OCI-LY3 (cell line): ENCODE data around the gene BCKDHA.

Experiments
- EZH2phosphoT487 ChIP-seq: fragments of 200-600 bp; shearing (Covaris generic); IDR thresholded peaks from 2 replicates; pipeline ENCODE4 v1.6.1; 2018; ENCODE audit warnings: antibody characterized with exemption, mixed run types, low read depth
- TF ChIP-seq, protein P1 (sequence below): fragments of 200-600, 300-600 bp; sonication (generic); IDR thresholded peaks from 2 replicates; pipeline ENCODE4 v1.5.1; 2014; ENCODE audit warnings: antibody characterized with exemption, low read length, low read depth

DNA sequence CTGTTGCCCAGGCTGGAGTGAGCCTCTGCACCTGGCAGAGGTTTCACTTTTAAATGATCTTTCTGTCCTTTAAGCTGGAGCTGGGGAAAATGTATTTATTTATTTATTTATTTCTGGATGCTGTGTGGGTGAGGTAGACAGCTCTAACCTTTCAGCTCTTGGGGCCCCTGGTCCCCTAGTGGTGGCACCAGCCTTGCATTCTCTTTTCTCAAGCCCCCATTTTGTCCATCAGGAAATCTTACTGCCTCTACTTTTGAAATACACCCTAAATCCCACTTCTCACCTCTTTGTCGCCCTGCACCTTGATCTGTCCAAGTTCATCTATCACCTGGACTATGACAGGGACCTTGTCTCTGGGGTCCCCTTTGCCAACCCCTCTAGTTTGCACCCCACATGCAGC lies 31.5 kb upstream of the BCKDHA start:
- TF ChIP-seq, protein P1, sequence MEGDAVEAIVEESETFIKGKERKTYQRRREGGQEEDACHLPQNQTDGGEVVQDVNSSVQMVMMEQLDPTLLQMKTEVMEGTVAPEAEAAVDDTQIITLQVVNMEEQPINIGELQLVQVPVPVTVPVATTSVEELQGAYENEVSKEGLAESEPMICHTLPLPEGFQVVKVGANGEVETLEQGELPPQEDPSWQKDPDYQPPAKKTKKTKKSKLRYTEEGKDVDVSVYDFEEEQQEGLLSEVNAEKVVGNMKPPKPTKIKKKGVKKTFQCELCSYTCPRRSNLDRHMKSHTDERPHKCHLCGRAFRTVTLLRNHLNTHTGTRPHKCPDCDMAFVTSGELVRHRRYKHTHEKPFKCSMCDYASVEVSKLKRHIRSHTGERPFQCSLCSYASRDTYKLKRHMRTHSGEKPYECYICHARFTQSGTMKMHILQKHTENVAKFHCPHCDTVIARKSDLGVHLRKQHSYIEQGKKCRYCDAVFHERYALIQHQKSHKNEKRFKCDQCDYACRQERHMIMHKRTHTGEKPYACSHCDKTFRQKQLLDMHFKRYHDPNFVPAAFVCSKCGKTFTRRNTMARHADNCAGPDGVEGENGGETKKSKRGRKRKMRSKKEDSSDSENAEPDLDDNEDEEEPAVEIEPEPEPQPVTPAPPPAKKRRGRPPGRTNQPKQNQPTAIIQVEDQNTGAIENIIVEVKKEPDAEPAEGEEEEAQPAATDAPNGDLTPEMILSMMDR = no peak
- no peak for TF ChIP-seq EZH2phosphoT487
